HG03442 (cell line): ENCODE data around the gene APLF.
"Not testable (repeated sequence)": the region's sequence is repeated elsewhere in the genome, so short reads cannot be mapped to it uniquely, and the experiment has no call there.

Experiments used
- ATAC-seq: cut with Tn5 transposase; IDR thresholded peaks from one replicate; pipeline ENCODE4 v1.9.1; 2021; ENCODE audit warnings: mild to moderate bottlenecking, moderate library complexity; ENCODE audit not compliant: unreplicated experiment

The APLF gene

GRCh38 chr2:68527343-68528081 is 60.1 kb downstream of the APLF start:
- ATAC-seq, result not testable (repeated sequence)

- ATAC-seq, result not testable (repeated sequence)
These were observed 61.8 kb downstream of the APLF start for GRCh38 chr2:68529156-68529555.

- ATAC-seq, result not testable (repeated sequence)
These were observed 62.3 kb downstream of the APLF start for GRCh38 chr2:68529651-68530050.

GRCh38 chr2:68536000-68536399 is 68.6 kb downstream of the APLF start:
- no peak for ATAC-seq

GRCh38 chr2:68537011-68537410 is 69.6 kb downstream of the APLF start:
- no peak for ATAC-seq

GRCh38 chr2:68537809-68538208 is 70.4 kb downstream of the APLF start:
- ATAC-seq, result no peak

- ATAC-seq, result no peak
These were observed 77.4 kb downstream of the APLF start for GRCh38 chr2:68544811-68545210.

GRCh38 chr2:68548396-68548795 is 81.0 kb downstream of the APLF start:
- ATAC-seq, result no peak

- no peak for ATAC-seq
These were observed 85.7 kb downstream of the APLF start for GRCh38 chr2:68553098-68553497.

GRCh38 chr2:68555425-68556206 is 88.2 kb downstream of the APLF start:
- ATAC-seq, result not testable (repeated sequence)

- no peak for ATAC-seq
These were observed 89.0 kb downstream of the APLF start for GRCh38 chr2:68556381-68556780.

- no peak for ATAC-seq
These were observed 91.2 kb downstream of the APLF start for GRCh38 chr2:68558576-68558975.

- no peak for ATAC-seq
These were observed 92.3 kb downstream of the APLF start for GRCh38 chr2:68559692-68560091.

GRCh38 chr2:68560545-68560944 is 93.2 kb downstream of the APLF start:
- no peak for ATAC-seq

- ATAC-seq, result no peak
These were observed 94.0 kb downstream of the APLF start for GRCh38 chr2:68561372-68561771.

- ATAC-seq, result no peak
These were observed 95.5 kb downstream of the APLF start for GRCh38 chr2:68562934-68563333.

GRCh38 chr2:68564426-68564825 is 97.0 kb downstream of the APLF start:
- ATAC-seq, result no peak

GRCh38 chr2:68565273-68565672 is 97.9 kb downstream of the APLF start:
- ATAC-seq, result no peak

- ATAC-seq, result no peak
These were observed 98.5 kb downstream of the APLF start for GRCh38 chr2:68565858-68566257.

- ATAC-seq, result no peak
These were observed 99.0 kb downstream of the APLF start for GRCh38 chr2:68566362-68566761.

GRCh38 chr2:68568116-68568515 is 100.7 kb downstream of the APLF start:
- no peak for ATAC-seq

GRCh38 chr2:68569604-68570003 is 102.2 kb downstream of the APLF start:
- no peak for ATAC-seq
